A673 (cell line): ENCODE measurements around the gene NUMB. TPM values are rescaled to one million over a fixed set of nuclear protein-coding genes. Genes with fewer than 3 reads are reported as not detected.

Experiments used
- BruUV-seq: library from RNA; stranded (reverse); fragments of 400-500 nt; replicated peaks from 2 replicates; lab custom pipeline; 2021; lab: Mats Ljungman, UMichigan
- CTCF ChIA-PET: fragments of 300-600 bp; sonication (Branson Sonifier 250); formaldehyde crosslinking; loops from one replicate; lab custom pipeline; 2022; ENCODE audit warnings: antibody characterized with exemption; lab: Charles Lee
- POLR2A ChIA-PET: fragments of 300-600 bp; sonication (Branson Sonifier 250); formaldehyde crosslinking; loops from one replicate; lab custom pipeline; 2022; ENCODE audit warnings: antibody characterized with exemption; ENCODE audit not compliant: low non-redundant PET; lab: Charles Lee
- DNase-seq: peaks from one replicate; pipeline ENCODE4 v3.0.0-alpha.2; 2015; ENCODE audit warnings: low spot score
- H3K27ac ChIP-seq: fragments of 200-600 bp; sonication (generic); 2 replicates; pipeline ENCODE4 v1.5.1; 2016; ENCODE audit warnings: mixed run types, low read depth, mild to moderate bottlenecking, mixed read lengths, antibody characterized with exemption, low read length; ENCODE audit not compliant: poor library complexity, severe bottlenecking
- H3K27me3 ChIP-seq: fragments of 200-600 bp; sonication (generic); replicated peaks from 2 replicates; pipeline ENCODE4 v1.6.1; 2017; ENCODE audit warnings: mixed run types, low read depth, mild to moderate bottlenecking, mixed read lengths, antibody characterized with exemption, low read length; ENCODE audit not compliant: insufficient read depth, poor library complexity
- H3K36me3 ChIP-seq: fragments of 200-600 bp; sonication (generic); 2 replicates; pipeline ENCODE4 v1.6.1; 2016; ENCODE audit warnings: mixed run types, mild to moderate bottlenecking, mixed read lengths, antibody characterized with exemption, low read length; ENCODE audit not compliant: insufficient read depth, poor library complexity, severe bottlenecking
- H3K4me1 ChIP-seq: fragments of 200-600 bp; sonication (generic); 2 replicates; pipeline ENCODE4 v1.6.1; 2017; ENCODE audit warnings: mixed run types, mild to moderate bottlenecking, mixed read lengths, antibody characterized with exemption, low read length; ENCODE audit not compliant: insufficient read depth, poor library complexity, severe bottlenecking
- H3K4me3 ChIP-seq: fragments of 200-600 bp; sonication (generic); 2 replicates; pipeline ENCODE4 v1.5.1; 2016; ENCODE audit warnings: low read depth, mixed run types, mild to moderate bottlenecking, mixed read lengths, low read length; ENCODE audit not compliant: poor library complexity, severe bottlenecking
- H3K9me3 ChIP-seq: fragments of 200-600 bp; sonication (generic); 2 replicates; pipeline ENCODE4 v1.6.1; 2016; ENCODE audit warnings: mixed run types, low read depth, mild to moderate bottlenecking, mixed read lengths, antibody characterized with exemption, low read length; ENCODE audit not compliant: poor library complexity, severe bottlenecking
- EZH2 ChIP-seq: fragments of 200-600 bp; sonication (generic); IDR thresholded peaks from 2 replicates; pipeline ENCODE4 v1.6.1; 2017; ENCODE audit warnings: borderline replicate concordance, low read depth, mild to moderate bottlenecking, mixed read lengths, antibody characterized with exemption, low read length; ENCODE audit not compliant: poor library complexity, severe bottlenecking
- intact Hi-C: fragments of 100-400 bp; cut with micrococcal nuclease; formaldehyde crosslinking; loops from one replicate; pipeline ENCODE4 v1.10.0; 2022; ENCODE audit not compliant: unreplicated experiment
- total RNA-seq: library from RNA; stranded (reverse); gene quantifications from 2 replicates; pipeline ENCODE4 v1.2.3, GENCODE V29; 2021
- TF ChIP-seq, protein P1 (sequence below): fragments of 300-800, 200-600 bp; sonication (generic); conservative IDR thresholded peaks from 2 replicates; pipeline ENCODE4 v1.5.1; 2017; ENCODE audit warnings: low read depth, mild to moderate bottlenecking, antibody characterized with exemption, low read length, moderate library complexity, mixed read lengths

NUMB gene
- total RNA-seq, 1 experiment from 2014 or later: 46.3 TPM

DNA sequence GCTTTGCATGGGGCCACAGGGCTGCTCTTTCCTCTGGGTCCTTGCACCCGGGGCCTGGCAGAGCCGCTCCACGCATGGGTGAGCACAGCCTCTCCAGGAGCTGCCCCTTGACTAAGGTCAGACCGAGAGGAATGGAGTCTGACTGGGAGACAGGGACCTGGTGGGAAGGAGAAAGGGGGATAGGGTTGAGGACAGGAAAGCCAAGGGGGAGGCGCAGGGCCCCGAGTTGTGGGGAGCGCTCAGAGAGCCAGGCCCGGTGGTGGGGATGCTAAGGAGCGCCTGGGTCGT, 205.1 kb downstream of the NUMB start:
- H3K4me3 ChIP-seq: no peak overlapping the region
- no TSS peak for BruUV-seq
- no peaks in the 10 kb centered on the region for H3K9me3 ChIP-seq
- ChIA-PET POLR2A (no interaction called here), CTCF (no interaction called here)
- DNase-seq: no peak
- TF ChIP-seq, protein P1, sequence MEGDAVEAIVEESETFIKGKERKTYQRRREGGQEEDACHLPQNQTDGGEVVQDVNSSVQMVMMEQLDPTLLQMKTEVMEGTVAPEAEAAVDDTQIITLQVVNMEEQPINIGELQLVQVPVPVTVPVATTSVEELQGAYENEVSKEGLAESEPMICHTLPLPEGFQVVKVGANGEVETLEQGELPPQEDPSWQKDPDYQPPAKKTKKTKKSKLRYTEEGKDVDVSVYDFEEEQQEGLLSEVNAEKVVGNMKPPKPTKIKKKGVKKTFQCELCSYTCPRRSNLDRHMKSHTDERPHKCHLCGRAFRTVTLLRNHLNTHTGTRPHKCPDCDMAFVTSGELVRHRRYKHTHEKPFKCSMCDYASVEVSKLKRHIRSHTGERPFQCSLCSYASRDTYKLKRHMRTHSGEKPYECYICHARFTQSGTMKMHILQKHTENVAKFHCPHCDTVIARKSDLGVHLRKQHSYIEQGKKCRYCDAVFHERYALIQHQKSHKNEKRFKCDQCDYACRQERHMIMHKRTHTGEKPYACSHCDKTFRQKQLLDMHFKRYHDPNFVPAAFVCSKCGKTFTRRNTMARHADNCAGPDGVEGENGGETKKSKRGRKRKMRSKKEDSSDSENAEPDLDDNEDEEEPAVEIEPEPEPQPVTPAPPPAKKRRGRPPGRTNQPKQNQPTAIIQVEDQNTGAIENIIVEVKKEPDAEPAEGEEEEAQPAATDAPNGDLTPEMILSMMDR: no peak
- no peak for TF ChIP-seq EZH2
- no peaks in the 10 kb centered on the region for H3K36me3 ChIP-seq
- intact Hi-C loops: no loop called here
- no peaks in the 10 kb centered on the region for H3K4me1 ChIP-seq
- H3K27ac ChIP-seq: no peak overlapping the region
- H3K27me3 ChIP-seq: no peaks in the 10 kb centered on the region

DNA sequence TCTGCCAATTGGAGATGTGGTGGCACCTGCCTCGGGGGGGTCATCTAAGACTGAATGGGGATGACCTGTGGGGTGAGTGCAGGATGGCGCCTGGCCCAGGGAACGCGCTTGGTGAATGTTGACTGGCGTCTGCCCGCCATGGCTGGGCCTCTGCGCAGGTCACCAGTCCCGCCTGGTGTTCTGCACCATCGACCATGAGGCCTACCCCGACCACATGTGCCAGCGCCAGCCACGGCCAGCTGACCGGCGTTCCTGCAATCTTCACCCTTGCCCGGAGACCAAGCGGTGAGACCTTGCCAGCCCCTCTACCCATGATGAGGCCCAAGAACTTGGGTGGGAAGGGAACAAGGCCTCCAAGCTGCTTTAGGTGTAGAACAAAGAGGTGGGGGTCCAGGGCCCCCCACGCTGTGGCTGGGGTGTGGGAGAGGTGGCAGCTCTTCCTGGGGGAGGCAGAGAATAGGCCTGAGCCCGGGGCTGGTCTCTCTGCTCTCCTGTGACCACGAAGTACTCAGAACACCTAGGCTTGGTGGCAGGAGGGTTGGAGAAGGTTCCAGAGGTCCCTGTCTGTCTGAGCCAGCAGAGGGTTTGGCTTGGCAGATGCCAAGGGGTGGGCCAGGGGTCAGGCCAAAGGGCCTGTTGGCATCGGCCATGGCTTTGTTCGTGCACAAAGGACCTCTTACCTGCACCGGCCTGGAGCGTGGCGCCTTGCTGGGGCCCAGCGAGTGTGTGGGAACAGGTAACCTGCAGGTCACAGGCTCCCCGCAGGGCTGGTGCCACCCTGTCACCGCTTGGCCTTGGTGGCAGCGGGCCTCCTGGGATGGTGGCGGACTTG, 205.6 kb downstream of the NUMB start:
- no peaks in the 10 kb centered on the region for H3K36me3 ChIP-seq
- ChIA-PET POLR2A (no interaction called here), CTCF (no interaction called here)
- no peak overlapping the region for H3K4me3 ChIP-seq
- no peak for TF ChIP-seq EZH2
- TF ChIP-seq, protein P1: no peak
- BruUV-seq: no TSS peak
- H3K27me3 ChIP-seq: no peaks in the 10 kb centered on the region
- H3K27ac ChIP-seq: no peak overlapping the region
- no peaks in the 10 kb centered on the region for H3K9me3 ChIP-seq
- no peaks in the 10 kb centered on the region for H3K4me1 ChIP-seq
- DNase-seq: no peak
- intact Hi-C loops: no loop called here

DNA sequence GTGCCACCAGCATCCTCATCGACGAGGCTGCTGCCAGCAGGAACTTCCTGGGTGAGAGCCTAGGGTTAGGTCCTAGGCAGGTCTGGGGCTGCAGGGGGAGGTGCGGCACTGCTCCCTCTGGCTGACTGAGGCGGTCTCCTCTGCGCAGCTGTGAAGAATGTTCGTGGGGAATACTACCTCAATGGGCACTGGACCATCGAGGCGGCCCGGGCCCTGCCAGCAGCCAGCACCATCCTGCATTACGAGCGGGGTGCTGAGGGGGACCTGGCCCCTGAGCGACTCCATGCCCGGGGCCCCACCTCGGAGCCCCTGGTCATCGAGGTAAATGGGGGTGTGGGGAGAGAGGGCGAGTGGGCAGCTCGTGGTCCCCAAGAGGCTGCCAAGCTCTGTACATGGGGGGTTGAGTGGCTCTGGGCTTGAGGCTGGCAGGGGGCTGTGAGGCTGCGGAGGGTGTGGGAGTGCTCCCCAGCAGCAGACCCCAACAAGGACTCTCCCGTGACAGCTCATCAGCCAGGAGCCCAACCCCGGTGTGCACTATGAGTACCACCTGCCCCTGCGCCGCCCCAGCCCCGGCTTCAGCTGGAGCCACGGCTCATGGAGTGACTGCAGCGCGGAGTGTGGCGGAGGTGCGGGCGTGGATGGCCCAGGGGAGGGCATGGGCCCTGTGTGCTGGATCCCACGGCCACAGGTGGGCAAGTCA, 206.7 kb downstream of the NUMB start:
- H3K27ac ChIP-seq: no peak overlapping the region
- POLR2A ChIA-PET: no interaction called here
- intact Hi-C loops: no loop called here
- DNase-seq: no peak
- H3K4me1 ChIP-seq: no peaks in the 10 kb centered on the region
- H3K4me3 ChIP-seq: no peak overlapping the region
- no peak for TF ChIP-seq EZH2
- TF ChIP-seq, protein P1: no peak
- no peaks in the 10 kb centered on the region for H3K36me3 ChIP-seq
- CTCF ChIA-PET: no interaction called here
- H3K27me3 ChIP-seq: no peaks in the 10 kb centered on the region
- BruUV-seq: no TSS peak
- no peaks in the 10 kb centered on the region for H3K9me3 ChIP-seq
